Neural progenitor cell (in vitro differentiated cells): ENCODE results near the gene PHF14. TPM values are rescaled to one million over a fixed set of nuclear protein-coding genes. Genes with fewer than 3 reads are reported as not detected.
"Not testable (repeated sequence)": the region's sequence is repeated elsewhere in the genome, so short reads cannot be mapped to it uniquely, and the experiment has no call there.

Experiments
- DNase-seq: peaks from one replicate; pipeline ENCODE4 v3.0.0-alpha.2; 2016; ENCODE audit warnings: low spot score
- H2AFZ ChIP-seq: fragments of 200-600 bp; sonication (generic); replicated peaks from 2 replicates; pipeline ENCODE4 v1.6.1; 2016; ENCODE audit warnings: antibody characterized with exemption
- H3F3A ChIP-seq: fragments of 200-600 bp; sonication (generic); 2 replicates; pipeline ENCODE4 v1.6.1; 2016; ENCODE audit warnings: antibody characterized with exemption, low read depth
- H3K27ac ChIP-seq: fragments of 200-600 bp; sonication (generic); 2 replicates; pipeline ENCODE4 v1.5.1; 2016; ENCODE audit warnings: mild to moderate bottlenecking
- H3K27me3 ChIP-seq: fragments of 200-600 bp; sonication (generic); 2 replicates; pipeline ENCODE4 v1.6.1; 2016; ENCODE audit warnings: mild to moderate bottlenecking, moderate library complexity
- H3K36me3 ChIP-seq: fragments of 200-600 bp; sonication (generic); 2 replicates; pipeline ENCODE4 v1.5.1; 2016
- H3K4me1 ChIP-seq: fragments of 200-600 bp; sonication (generic); 2 replicates; pipeline ENCODE4 v1.6.1; 2016; ENCODE audit warnings: mixed run types
- H3K4me2 ChIP-seq: fragments of 200-600 bp; sonication (generic); 2 replicates; pipeline ENCODE4 v1.6.1; 2016
- H3K4me3 ChIP-seq: fragments of 200-600 bp; sonication (generic); 2 replicates; pipeline ENCODE4 v1.5.1; 2016
- H3K79me2 ChIP-seq: fragments of 200-600 bp; sonication (generic); 2 replicates; pipeline ENCODE4 v1.6.1; 2016; ENCODE audit warnings: low read depth
- H3K9ac ChIP-seq: fragments of 200-600 bp; sonication (generic); 2 replicates; pipeline ENCODE4 v1.6.1; 2016
- H3K9me3 ChIP-seq: fragments of 200-600 bp; sonication (generic); 2 replicates; pipeline ENCODE4 v1.5.1; 2016; ENCODE audit warnings: low read depth
- H4K20me1 ChIP-seq: fragments of 200-600 bp; sonication (generic); 2 replicates; pipeline ENCODE4 v1.6.1; 2016; ENCODE audit warnings: low read depth
- H3K27ac Mint-ChIP-seq: 3 replicates; pipeline ENCODE4 v1.8.0; 2021; ENCODE audit warnings: mixed read lengths
- H3K27me3 Mint-ChIP-seq: 2 replicates; pipeline ENCODE4 v1.8.0; 2022; ENCODE audit warnings: low read depth, mild to moderate bottlenecking, inconsistent platforms, moderate library complexity, mixed read lengths; ENCODE audit not compliant: insufficient read depth
- H3K36me3 Mint-ChIP-seq: 3 replicates; pipeline ENCODE4 v1.8.0; 2021; ENCODE audit warnings: mixed read lengths
- H3K4me1 Mint-ChIP-seq: 3 replicates; pipeline ENCODE4 v1.8.0; 2021; ENCODE audit warnings: mixed read lengths
- H3K4me3 Mint-ChIP-seq: 3 replicates; pipeline ENCODE4 v1.8.0; 2021; ENCODE audit warnings: mild to moderate bottlenecking, moderate library complexity, mixed read lengths
- H3K9me3 Mint-ChIP-seq: 3 replicates; pipeline ENCODE4 v1.8.0; 2020; ENCODE audit warnings: mixed read lengths
- CTCF ChIP-seq: fragments of 200-600 bp; sonication (generic); IDR thresholded peaks from 2 replicates; pipeline ENCODE4 v1.5.1; 2017; ENCODE audit warnings: antibody characterized with exemption, mild to moderate bottlenecking
- EZH2 ChIP-seq: fragments of 200-600 bp; sonication (generic); IDR thresholded peaks from 2 replicates; pipeline ENCODE4 v1.6.1; 2017; ENCODE audit warnings: antibody characterized with exemption, mild to moderate bottlenecking, moderate library complexity
- EZH2phosphoT487 ChIP-seq: fragments of 200-600 bp; sonication (generic); IDR thresholded peaks from 2 replicates; pipeline ENCODE4 v1.6.1; 2017; ENCODE audit warnings: antibody characterized with exemption
- total RNA-seq: library from RNA; depleted of rRNA; stranded (reverse); fragments of >200 nt; gene quantifications from 2 replicates; pipeline ENCODE4 v1.2.3, GENCODE V29; 2015; ENCODE audit warnings: low replicate concordance

PHF14 gene
- total RNA-seq, 1 donor from 2014 or later = 80.4 TPM

GRCh38 chr7:10952588-10952987 lies 21.1 kb upstream of the PHF14 start:
- H2AFZ ChIP-seq = no peak overlapping the region
- no peaks in the 10 kb centered on the region for H3K4me1 Mint-ChIP-seq
- no peak overlapping the region for H3K27ac Mint-ChIP-seq
- H3K36me3 ChIP-seq = no peaks in the 10 kb centered on the region
- H3K27me3 Mint-ChIP-seq = no peaks in the 10 kb centered on the region
- H3F3A ChIP-seq = no peaks in the 10 kb centered on the region
- no peaks in the 10 kb centered on the region for H3K4me1 ChIP-seq
- no peak overlapping the region for H3K9ac ChIP-seq
- H3K36me3 Mint-ChIP-seq = peaks cover 2% of the 10 kb centered on the region
- H3K9me3 Mint-ChIP-seq = peaks cover 5% of the 10 kb centered on the region
- H3K4me3 ChIP-seq = no peak overlapping the region
- H3K27me3 ChIP-seq = no peaks in the 10 kb centered on the region
- no peaks in the 10 kb centered on the region for H4K20me1 ChIP-seq
- no peaks in the 10 kb centered on the region for H3K9me3 ChIP-seq
- H3K27ac ChIP-seq = no peak overlapping the region
- DNase-seq = no peak
- no peak overlapping the region for H3K4me3 Mint-ChIP-seq
- H3K4me2 ChIP-seq = no peak overlapping the region
- TF ChIP-seq CTCF (no peak), EZH2 (no peak), EZH2phosphoT487 (no peak)
- H3K79me2 ChIP-seq = no peaks in the 10 kb centered on the region

- H2AFZ ChIP-seq, H3K9me3 ChIP-seq, H3K4me3 Mint-ChIP-seq, H3K4me1 Mint-ChIP-seq, H3K4me1 ChIP-seq, H3F3A ChIP-seq, H3K79me2 ChIP-seq, H3K27ac Mint-ChIP-seq, DNase-seq, H3K27me3 Mint-ChIP-seq, H3K9me3 Mint-ChIP-seq, H3K27ac ChIP-seq, H3K4me3 ChIP-seq, H4K20me1 ChIP-seq, H3K36me3 Mint-ChIP-seq, H3K27me3 ChIP-seq, H3K9ac ChIP-seq, H3K36me3 ChIP-seq, H3K4me2 ChIP-seq: not testable (repeated sequence)
These were observed 20.5 kb upstream of the PHF14 start for GRCh38 chr7:10953078-10953750.

- Histone ChIP-seq H3K4me3 (no peak overlapping the region), H3K36me3 (no peaks in the 10 kb centered on the region), H3K9ac (no peak overlapping the region), H3K79me2 (no peaks in the 10 kb centered on the region), H4K20me1 (no peaks in the 10 kb centered on the region), H2AFZ (peak overlapping the region; percentile 19), H3K4me2 (no peak overlapping the region), H3K27me3 (no peaks in the 10 kb centered on the region), H3F3A (no peaks in the 10 kb centered on the region), H3K4me1 (no peaks in the 10 kb centered on the region), H3K9me3 (no peaks in the 10 kb centered on the region), H3K27ac (no peak overlapping the region)
- no peak for DNase-seq
- Mint-ChIP-seq H3K36me3 (no peaks in the 10 kb centered on the region), H3K4me3 (no peak overlapping the region), H3K9me3 (peaks cover 2% of the 10 kb centered on the region), H3K27ac (no peak overlapping the region), H3K27me3 (peaks cover 2% of the 10 kb centered on the region), H3K4me1 (no peaks in the 10 kb centered on the region)
- TF ChIP-seq EZH2phosphoT487 (no peak), EZH2 (no peak), CTCF (no peak)
These were observed 17.1 kb upstream of the PHF14 start for GRCh38 chr7:10956528-10956927.

GRCh38 chr7:10960242-10960641 lies 13.4 kb upstream of the PHF14 start:
- not testable (repeated sequence) for H3K4me1 Mint-ChIP-seq, H4K20me1 ChIP-seq, H3K79me2 ChIP-seq, H3K4me3 Mint-ChIP-seq, H3K9me3 ChIP-seq, H3K27me3 Mint-ChIP-seq, H3K4me3 ChIP-seq, H3K27ac Mint-ChIP-seq, H3K9me3 Mint-ChIP-seq, H3K4me2 ChIP-seq, H3F3A ChIP-seq, DNase-seq, H3K4me1 ChIP-seq, H2AFZ ChIP-seq, H3K36me3 Mint-ChIP-seq, H3K9ac ChIP-seq, H3K36me3 ChIP-seq, H3K27me3 ChIP-seq, H3K27ac ChIP-seq

GRCh38 chr7:10965016-10965415 lies 8.7 kb upstream of the PHF14 start:
- H3K4me3 Mint-ChIP-seq, H3F3A ChIP-seq, H3K27me3 Mint-ChIP-seq, H3K27ac Mint-ChIP-seq, H3K9me3 Mint-ChIP-seq, H3K36me3 ChIP-seq, DNase-seq, H3K36me3 Mint-ChIP-seq, H3K4me3 ChIP-seq, H3K27me3 ChIP-seq, H3K27ac ChIP-seq, H3K4me1 ChIP-seq, H3K4me2 ChIP-seq, H3K9ac ChIP-seq, H2AFZ ChIP-seq, H3K9me3 ChIP-seq, H4K20me1 ChIP-seq, H3K79me2 ChIP-seq, H3K4me1 Mint-ChIP-seq: not testable (repeated sequence)
